ENCODE measurements around the gene GALNT10. TPM values are rescaled to one million over a fixed set of nuclear protein-coding genes. Genes with fewer than 3 reads are reported as not detected.

Gene GALNT10
- total RNA-seq, 1 experiment from 2014 or later: 22.9 TPM

DNA sequence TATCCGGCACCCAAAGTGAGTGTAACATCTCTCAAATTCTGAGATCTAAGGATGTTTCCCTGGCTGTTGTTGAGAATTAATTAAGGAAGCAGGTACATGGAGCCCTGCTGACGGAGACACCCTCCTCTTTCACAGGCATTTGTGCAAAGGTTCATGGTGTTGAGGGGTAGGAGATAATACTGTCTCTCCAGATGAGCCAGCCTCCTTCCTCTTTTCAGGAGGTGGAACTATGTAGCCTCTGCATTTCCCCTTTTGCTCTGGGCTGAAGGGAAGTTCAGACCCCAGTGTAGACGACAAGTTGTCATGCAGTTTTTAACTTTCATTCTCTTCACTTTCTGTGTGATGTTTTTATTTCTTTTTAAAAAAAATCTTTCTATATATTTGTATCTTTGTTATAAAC lies 107.5 kb downstream of the GALNT10 start:
- Mint-ChIP-seq H3K27me3 (ENCODE audit: low read depth) (no peaks in the 10 kb centered on the region), H3K9me3 (no peaks in the 10 kb centered on the region), H3K27ac (peak overlapping the region; percentile 59; the same call in 1 of the 2 replicates), H3K36me3 (no peaks in the 10 kb centered on the region), H3K4me3 (no peak overlapping the region), H3K4me1 (peaks cover 8% of the 10 kb centered on the region)
- no peak for TF ChIP-seq CBFB (CRISPR knock-in tag; IDR thresholded peaks at IDR 0.05; ENCODE audit: low read depth)
- TF ChIP-seq TP53 (CRISPR knock-in tag; IDR thresholded peaks at IDR 0.05): no peak
- no peak for TF ChIP-seq ESRRA (CRISPR knock-in tag; IDR thresholded peaks at IDR 0.05; ENCODE audit: borderline replicate concordance)
- TF ChIP-seq, protein P1, sequence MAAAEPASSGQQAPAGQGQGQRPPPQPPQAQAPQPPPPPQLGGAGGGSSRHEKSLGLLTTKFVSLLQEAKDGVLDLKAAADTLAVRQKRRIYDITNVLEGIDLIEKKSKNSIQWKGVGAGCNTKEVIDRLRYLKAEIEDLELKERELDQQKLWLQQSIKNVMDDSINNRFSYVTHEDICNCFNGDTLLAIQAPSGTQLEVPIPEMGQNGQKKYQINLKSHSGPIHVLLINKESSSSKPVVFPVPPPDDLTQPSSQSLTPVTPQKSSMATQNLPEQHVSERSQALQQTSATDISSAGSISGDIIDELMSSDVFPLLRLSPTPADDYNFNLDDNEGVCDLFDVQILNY (CRISPR knock-in tag; IDR thresholded peaks at IDR 0.05): no peak
- TF ChIP-seq IRF2 (CRISPR knock-in tag; IDR thresholded peaks at IDR 0.05; ENCODE audit: borderline replicate concordance, low read depth): no peak
- no peak for TF ChIP-seq NFE2L1 (CRISPR knock-in tag; IDR thresholded peaks at IDR 0.05)
- TF ChIP-seq, protein P2, sequence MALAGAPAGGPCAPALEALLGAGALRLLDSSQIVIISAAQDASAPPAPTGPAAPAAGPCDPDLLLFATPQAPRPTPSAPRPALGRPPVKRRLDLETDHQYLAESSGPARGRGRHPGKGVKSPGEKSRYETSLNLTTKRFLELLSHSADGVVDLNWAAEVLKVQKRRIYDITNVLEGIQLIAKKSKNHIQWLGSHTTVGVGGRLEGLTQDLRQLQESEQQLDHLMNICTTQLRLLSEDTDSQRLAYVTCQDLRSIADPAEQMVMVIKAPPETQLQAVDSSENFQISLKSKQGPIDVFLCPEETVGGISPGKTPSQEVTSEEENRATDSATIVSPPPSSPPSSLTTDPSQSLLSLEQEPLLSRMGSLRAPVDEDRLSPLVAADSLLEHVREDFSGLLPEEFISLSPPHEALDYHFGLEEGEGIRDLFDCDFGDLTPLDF (CRISPR knock-in tag; IDR thresholded peaks at IDR 0.05): no peak
- TF ChIP-seq, protein P3, sequence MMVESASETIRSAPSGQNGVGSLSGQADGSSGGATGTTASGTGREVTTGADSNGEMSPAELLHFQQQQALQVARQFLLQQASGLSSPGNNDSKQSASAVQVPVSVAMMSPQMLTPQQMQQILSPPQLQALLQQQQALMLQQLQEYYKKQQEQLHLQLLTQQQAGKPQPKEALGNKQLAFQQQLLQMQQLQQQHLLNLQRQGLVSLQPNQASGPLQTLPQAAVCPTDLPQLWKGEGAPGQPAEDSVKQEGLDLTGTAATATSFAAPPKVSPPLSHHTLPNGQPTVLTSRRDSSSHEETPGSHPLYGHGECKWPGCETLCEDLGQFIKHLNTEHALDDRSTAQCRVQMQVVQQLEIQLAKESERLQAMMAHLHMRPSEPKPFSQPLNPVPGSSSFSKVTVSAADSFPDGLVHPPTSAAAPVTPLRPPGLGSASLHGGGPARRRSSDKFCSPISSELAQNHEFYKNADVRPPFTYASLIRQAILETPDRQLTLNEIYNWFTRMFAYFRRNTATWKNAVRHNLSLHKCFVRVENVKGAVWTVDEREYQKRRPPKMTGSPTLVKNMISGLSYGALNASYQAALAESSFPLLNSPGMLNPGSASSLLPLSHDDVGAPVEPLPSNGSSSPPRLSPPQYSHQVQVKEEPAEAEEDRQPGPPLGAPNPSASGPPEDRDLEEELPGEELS (CRISPR knock-in tag; IDR thresholded peaks at IDR 0.05): no peak
- TF ChIP-seq TEAD4 (CRISPR knock-in tag; IDR thresholded peaks at IDR 0.05): no peak
- TF ChIP-seq NR3C1 (CRISPR knock-in tag; conservative IDR thresholded peaks at IDR 0.05; ENCODE audit: low read depth): no peak
- no peak for TF ChIP-seq ELF4 (CRISPR knock-in tag; IDR thresholded peaks at IDR 0.05; ENCODE audit: low read depth)
- no peak for TF ChIP-seq FOXJ3 (CRISPR knock-in tag; IDR thresholded peaks at IDR 0.05; ENCODE audit: borderline replicate concordance)
- TF ChIP-seq, protein P4, sequence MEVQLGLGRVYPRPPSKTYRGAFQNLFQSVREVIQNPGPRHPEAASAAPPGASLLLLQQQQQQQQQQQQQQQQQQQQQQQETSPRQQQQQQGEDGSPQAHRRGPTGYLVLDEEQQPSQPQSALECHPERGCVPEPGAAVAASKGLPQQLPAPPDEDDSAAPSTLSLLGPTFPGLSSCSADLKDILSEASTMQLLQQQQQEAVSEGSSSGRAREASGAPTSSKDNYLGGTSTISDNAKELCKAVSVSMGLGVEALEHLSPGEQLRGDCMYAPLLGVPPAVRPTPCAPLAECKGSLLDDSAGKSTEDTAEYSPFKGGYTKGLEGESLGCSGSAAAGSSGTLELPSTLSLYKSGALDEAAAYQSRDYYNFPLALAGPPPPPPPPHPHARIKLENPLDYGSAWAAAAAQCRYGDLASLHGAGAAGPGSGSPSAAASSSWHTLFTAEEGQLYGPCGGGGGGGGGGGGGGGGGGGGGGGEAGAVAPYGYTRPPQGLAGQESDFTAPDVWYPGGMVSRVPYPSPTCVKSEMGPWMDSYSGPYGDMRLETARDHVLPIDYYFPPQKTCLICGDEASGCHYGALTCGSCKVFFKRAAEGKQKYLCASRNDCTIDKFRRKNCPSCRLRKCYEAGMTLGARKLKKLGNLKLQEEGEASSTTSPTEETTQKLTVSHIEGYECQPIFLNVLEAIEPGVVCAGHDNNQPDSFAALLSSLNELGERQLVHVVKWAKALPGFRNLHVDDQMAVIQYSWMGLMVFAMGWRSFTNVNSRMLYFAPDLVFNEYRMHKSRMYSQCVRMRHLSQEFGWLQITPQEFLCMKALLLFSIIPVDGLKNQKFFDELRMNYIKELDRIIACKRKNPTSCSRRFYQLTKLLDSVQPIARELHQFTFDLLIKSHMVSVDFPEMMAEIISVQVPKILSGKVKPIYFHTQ (CRISPR knock-in tag; IDR thresholded peaks at IDR 0.05): no peak
- no peak for TF ChIP-seq FOXK1 (CRISPR knock-in tag; IDR thresholded peaks at IDR 0.05)
- TF ChIP-seq, protein P5, sequence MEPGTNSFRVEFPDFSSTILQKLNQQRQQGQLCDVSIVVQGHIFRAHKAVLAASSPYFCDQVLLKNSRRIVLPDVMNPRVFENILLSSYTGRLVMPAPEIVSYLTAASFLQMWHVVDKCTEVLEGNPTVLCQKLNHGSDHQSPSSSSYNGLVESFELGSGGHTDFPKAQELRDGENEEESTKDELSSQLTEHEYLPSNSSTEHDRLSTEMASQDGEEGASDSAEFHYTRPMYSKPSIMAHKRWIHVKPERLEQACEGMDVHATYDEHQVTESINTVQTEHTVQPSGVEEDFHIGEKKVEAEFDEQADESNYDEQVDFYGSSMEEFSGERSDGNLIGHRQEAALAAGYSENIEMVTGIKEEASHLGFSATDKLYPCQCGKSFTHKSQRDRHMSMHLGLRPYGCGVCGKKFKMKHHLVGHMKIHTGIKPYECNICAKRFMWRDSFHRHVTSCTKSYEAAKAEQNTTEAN (CRISPR knock-in tag; IDR thresholded peaks at IDR 0.05): no peak
- TF ChIP-seq, protein P6, sequence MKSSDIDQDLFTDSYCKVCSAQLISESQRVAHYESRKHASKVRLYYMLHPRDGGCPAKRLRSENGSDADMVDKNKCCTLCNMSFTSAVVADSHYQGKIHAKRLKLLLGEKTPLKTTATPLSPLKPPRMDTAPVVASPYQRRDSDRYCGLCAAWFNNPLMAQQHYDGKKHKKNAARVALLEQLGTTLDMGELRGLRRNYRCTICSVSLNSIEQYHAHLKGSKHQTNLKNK (CRISPR knock-in tag; IDR thresholded peaks at IDR 0.05): no peak
- ATAC-seq (no peak), DNase-seq (ENCODE audit: low spot score) (no peak)
- CTCF ChIA-PET: no interaction called here
- POLR2A ChIA-PET: no interaction called here

DNA sequence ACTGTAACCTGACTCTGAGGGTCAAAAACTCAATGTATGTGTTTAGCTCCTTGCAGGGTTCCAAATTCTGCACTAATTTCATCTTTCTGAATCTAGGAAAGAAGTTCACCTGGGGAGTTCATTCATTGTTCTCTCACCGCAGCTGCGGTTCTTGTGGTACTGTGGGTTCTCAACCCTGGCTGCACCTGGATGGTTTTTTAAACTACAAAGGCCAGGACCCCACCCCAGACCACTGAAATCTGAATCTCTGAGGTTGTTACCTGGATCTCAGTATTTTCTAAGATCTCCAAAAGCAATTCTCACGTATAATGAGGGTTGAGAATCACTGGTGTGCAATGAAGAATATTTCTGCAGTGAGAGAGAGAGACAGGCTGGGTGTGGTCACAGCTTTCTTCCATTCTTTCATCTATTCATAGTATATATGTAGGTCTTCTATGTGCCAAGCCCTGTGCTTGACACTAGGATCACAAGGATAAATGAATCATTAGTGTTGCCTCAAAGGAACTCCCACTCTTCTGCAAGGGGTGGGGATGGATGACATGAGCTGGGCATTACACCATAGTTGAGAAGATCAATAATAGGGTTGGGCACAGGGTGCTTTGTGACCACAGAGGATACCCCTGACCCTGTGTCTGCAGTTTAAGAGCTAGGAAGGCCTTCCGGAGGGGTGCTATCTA lies 109.8 kb downstream of the GALNT10 start:
- ChIA-PET CTCF (no interaction called here), POLR2A (no interaction called here)
- no peaks in the 10 kb centered on the region for H3K27me3 Mint-ChIP-seq (ENCODE audit: low read depth)
- H3K36me3 Mint-ChIP-seq: peaks cover 8% of the 10 kb centered on the region; the same call in 1 of the 2 replicates
- ATAC-seq (no peak), DNase-seq (ENCODE audit: low spot score) (no peak)
- H3K4me1 Mint-ChIP-seq: no peaks in the 10 kb centered on the region
- no peak overlapping the region for H3K4me3 Mint-ChIP-seq
- peaks cover 10% of the 10 kb centered on the region for H3K9me3 Mint-ChIP-seq
- H3K27ac Mint-ChIP-seq: no peak overlapping the region
- TF ChIP-seq, protein P7, sequence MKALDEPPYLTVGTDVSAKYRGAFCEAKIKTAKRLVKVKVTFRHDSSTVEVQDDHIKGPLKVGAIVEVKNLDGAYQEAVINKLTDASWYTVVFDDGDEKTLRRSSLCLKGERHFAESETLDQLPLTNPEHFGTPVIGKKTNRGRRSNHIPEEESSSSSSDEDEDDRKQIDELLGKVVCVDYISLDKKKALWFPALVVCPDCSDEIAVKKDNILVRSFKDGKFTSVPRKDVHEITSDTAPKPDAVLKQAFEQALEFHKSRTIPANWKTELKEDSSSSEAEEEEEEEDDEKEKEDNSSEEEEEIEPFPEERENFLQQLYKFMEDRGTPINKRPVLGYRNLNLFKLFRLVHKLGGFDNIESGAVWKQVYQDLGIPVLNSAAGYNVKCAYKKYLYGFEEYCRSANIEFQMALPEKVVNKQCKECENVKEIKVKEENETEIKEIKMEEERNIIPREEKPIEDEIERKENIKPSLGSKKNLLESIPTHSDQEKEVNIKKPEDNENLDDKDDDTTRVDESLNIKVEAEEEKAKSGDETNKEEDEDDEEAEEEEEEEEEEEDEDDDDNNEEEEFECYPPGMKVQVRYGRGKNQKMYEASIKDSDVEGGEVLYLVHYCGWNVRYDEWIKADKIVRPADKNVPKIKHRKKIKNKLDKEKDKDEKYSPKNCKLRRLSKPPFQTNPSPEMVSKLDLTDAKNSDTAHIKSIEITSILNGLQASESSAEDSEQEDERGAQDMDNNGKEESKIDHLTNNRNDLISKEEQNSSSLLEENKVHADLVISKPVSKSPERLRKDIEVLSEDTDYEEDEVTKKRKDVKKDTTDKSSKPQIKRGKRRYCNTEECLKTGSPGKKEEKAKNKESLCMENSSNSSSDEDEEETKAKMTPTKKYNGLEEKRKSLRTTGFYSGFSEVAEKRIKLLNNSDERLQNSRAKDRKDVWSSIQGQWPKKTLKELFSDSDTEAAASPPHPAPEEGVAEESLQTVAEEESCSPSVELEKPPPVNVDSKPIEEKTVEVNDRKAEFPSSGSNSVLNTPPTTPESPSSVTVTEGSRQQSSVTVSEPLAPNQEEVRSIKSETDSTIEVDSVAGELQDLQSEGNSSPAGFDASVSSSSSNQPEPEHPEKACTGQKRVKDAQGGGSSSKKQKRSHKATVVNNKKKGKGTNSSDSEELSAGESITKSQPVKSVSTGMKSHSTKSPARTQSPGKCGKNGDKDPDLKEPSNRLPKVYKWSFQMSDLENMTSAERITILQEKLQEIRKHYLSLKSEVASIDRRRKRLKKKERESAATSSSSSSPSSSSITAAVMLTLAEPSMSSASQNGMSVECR (CRISPR knock-in tag; IDR thresholded peaks at IDR 0.05; ENCODE audit: borderline replicate concordance): no peak
- TF ChIP-seq FOXJ3 (CRISPR knock-in tag; IDR thresholded peaks at IDR 0.05; ENCODE audit: borderline replicate concordance): no peak
- TF ChIP-seq JUN (CRISPR knock-in tag; IDR thresholded peaks at IDR 0.05): no peak
- no peak for TF ChIP-seq TCF7 (CRISPR knock-in tag; IDR thresholded peaks at IDR 0.05; ENCODE audit: low read depth)
- TF ChIP-seq ZNF138 (CRISPR knock-in tag; conservative IDR thresholded peaks at IDR 0.05): no peak
- no peak for TF ChIP-seq CBFB (CRISPR knock-in tag; IDR thresholded peaks at IDR 0.05; ENCODE audit: low read depth)
- no peak for TF ChIP-seq CREM (CRISPR knock-in tag; IDR thresholded peaks at IDR 0.05)
- no peak for TF ChIP-seq ESRRA (CRISPR knock-in tag; IDR thresholded peaks at IDR 0.05; ENCODE audit: borderline replicate concordance)

Data from WTC11 (cell line).